Tibial nerve (tissue), 4 donors: ENCODE measurements around the gene CHAC1.

ENCODE experiments used
- EP300 ChIP-seq, 2 donors: sonication (generic); formaldehyde crosslinking; IDR thresholded peaks; one replicate each; pipeline ENCODE4 v1.6.1; 2017; ENCODE audit warnings: antibody characterized with exemption in 2 of 2, mild to moderate bottlenecking in 1 of 2
- POLR2A ChIP-seq, 2 donors: fragments of 450-650 bp; IDR thresholded peaks; one replicate each; pipeline ENCODE4 v1.6.1; 2017; ENCODE audit warnings: antibody characterized with exemption in 2 of 2, mild to moderate bottlenecking in 2 of 2, moderate library complexity in 2 of 2
- TF ChIP-seq, protein P1 (sequence below), 5 experiments: fragments of 200-600 bp in 3 of 5; fragments of 450-650 bp in 2 of 5; sonication (generic) in 3 of 5; IDR thresholded peaks; one replicate each; pipeline ENCODE4 v1.5.1; 2016 to 2019; ENCODE audit warnings: antibody characterized with exemption in 5 of 5, mild to moderate bottlenecking in 3 of 5, moderate library complexity in 2 of 5

DNA sequence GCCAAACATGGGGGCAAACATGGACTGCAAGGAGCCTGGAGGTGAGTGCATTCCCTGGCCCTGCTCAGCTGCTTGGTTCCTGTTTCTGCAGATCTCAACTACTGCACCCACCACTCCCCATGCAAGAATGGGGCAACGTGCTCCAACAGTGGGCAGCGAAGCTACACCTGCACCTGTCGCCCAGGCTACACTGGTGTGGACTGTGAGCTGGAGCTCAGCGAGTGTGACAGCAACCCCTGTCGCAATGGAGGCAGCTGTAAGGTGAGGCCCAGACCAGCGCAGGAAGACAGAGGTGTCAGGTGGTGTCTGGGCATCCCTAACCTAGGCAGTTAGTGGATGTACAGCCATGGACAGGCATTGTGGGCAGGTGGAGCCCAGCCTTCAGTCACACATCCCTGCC lies 18.8 kb upstream of the CHAC1 start:
- TF ChIP-seq, protein P1, sequence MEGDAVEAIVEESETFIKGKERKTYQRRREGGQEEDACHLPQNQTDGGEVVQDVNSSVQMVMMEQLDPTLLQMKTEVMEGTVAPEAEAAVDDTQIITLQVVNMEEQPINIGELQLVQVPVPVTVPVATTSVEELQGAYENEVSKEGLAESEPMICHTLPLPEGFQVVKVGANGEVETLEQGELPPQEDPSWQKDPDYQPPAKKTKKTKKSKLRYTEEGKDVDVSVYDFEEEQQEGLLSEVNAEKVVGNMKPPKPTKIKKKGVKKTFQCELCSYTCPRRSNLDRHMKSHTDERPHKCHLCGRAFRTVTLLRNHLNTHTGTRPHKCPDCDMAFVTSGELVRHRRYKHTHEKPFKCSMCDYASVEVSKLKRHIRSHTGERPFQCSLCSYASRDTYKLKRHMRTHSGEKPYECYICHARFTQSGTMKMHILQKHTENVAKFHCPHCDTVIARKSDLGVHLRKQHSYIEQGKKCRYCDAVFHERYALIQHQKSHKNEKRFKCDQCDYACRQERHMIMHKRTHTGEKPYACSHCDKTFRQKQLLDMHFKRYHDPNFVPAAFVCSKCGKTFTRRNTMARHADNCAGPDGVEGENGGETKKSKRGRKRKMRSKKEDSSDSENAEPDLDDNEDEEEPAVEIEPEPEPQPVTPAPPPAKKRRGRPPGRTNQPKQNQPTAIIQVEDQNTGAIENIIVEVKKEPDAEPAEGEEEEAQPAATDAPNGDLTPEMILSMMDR (IDR thresholded peaks at IDR 0.05), result no peak
- TF ChIP-seq POLR2A (IDR thresholded peaks at IDR 0.05), result no peak
- no peak for TF ChIP-seq EP300 (IDR thresholded peaks at IDR 0.05)
